Lower leg skin (tissue), 3 donors: ENCODE measurements around the gene BLM.

Experiments
- CTCF ChIP-seq, 3 donors: fragments of 450-650 bp; IDR thresholded peaks; one replicate each; pipeline ENCODE4 v1.5.1; 2016; ENCODE audit warnings: antibody characterized with exemption in 3 of 3, mild to moderate bottlenecking in 3 of 3, moderate library complexity in 2 of 3
- POLR2A ChIP-seq, 2 donors: fragments of 450-650 bp; IDR thresholded peaks; one replicate each; pipeline ENCODE4 v1.6.1; 2016 to 2017; ENCODE audit warnings: antibody characterized with exemption in 2 of 2, mild to moderate bottlenecking in 1 of 2, moderate library complexity in 1 of 2

GRCh38 chr15:90829942-90830440 is 112.8 kb downstream of the BLM start:
- TF ChIP-seq CTCF (IDR thresholded peaks at IDR 0.05), result no peak
- no peak for TF ChIP-seq POLR2A (IDR thresholded peaks at IDR 0.05)
